Measurements from ENCODE around the gene GSG1L2.

Gene GSG1L2

DNA sequence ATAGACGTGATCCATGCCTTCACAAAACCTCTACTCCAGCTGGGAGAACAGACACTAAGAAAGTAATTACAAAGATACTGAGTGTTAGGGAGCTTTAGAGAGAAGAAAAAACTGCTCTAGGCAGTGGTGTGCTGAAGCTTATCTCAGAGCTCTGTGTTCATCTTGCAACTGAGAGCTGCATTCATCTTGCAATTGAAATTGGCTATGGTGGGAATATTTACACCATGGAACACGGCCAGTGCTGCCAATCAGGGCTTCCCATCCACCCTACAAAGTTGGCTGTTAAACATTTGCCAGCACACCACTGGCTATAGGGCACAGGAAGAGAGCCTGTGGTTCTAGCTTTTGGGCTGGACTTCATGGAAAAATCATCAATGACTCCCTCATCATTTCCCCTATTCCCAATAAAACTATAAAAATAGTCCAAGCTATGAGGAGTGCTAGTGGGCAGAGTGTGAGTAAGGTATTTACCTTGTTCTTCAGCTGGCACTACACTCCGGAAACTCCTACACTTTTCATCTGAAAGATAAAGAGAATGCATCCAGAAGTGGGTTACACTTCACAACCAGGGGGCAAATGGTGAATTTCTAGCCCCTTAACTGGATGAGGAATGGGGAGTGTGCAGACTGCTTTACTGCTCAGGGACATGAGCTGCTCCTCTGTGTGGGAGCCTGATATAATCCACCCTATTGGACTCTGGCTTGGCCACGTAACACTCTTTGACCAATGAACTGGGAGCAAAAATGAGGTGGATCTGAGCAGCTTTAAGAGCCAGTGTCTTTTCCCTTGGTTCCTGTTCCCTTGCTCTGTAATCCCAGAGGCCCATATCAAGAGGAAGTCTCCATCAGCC, 11.6 kb downstream of the GSG1L2 start:
- H3K18ac ChIP-seq (ENCODE audit: low read depth in 1 of 2, low read length in 2 of 2): no peak overlapping the region
- no peak overlapping the region for H3K14ac ChIP-seq (ENCODE audit: low read length in 2 of 2)
- no peak overlapping the region for H3K4ac ChIP-seq (ENCODE audit: low read depth in 1 of 2, low read length in 2 of 2)
- H3K36me3 ChIP-seq (ENCODE audit: control insufficient read depth in 1 of 2, insufficient read depth in 2 of 2, low read depth in 1 of 2, low read length in 2 of 2): no peaks in the 10 kb centered on the region
- no peak overlapping the region for H2AK5ac ChIP-seq (ENCODE audit: low read length, severe bottlenecking)
- no peaks in the 10 kb centered on the region for H3K79me1 ChIP-seq (replicated peaks; ENCODE audit: low read length, poor library complexity, severe bottlenecking)
- peaks cover 0 to 9% of the 10 kb centered on the region in 2 experiments for H3K27me3 ChIP-seq (ENCODE audit: control insufficient read depth in 1 of 2, insufficient read depth in 1 of 2, low read length in 2 of 2)
- no peak overlapping the region for H3K27ac ChIP-seq (ENCODE audit: low read length, poor library complexity, severe bottlenecking)
- H4K8ac ChIP-seq (ENCODE audit: low read length): no peak overlapping the region
- H3K4me1 ChIP-seq (ENCODE audit: control insufficient read depth, insufficient read depth, low read depth, low read length): no peaks in the 10 kb centered on the region
- no peak overlapping the region for H4K91ac ChIP-seq (ENCODE audit: low read length)
- H2BK12ac ChIP-seq (ENCODE audit: low read length in 2 of 2): no peak overlapping the region
- H2BK120ac ChIP-seq (ENCODE audit: low read depth, low read length): no peak overlapping the region
- no peak overlapping the region for H2BK5ac ChIP-seq (ENCODE audit: low read depth, low read length, poor library complexity, severe bottlenecking)
- H3K4me2 ChIP-seq (ENCODE audit: low read length, poor library complexity, severe bottlenecking): no peak overlapping the region
- H2AFZ ChIP-seq (ENCODE audit: low read depth, low read length): no peak overlapping the region
- H3K9ac ChIP-seq (ENCODE audit: low read length): no peak overlapping the region
- DNase-seq: no peak
- WGBS: 69% methylated on average over 3 of the region's 4 CpGs
- H3K9me3 ChIP-seq (ENCODE audit: control insufficient read depth, low read length): peaks cover 4% of the 10 kb centered on the region
- H3K4me3 ChIP-seq (ENCODE audit: insufficient read depth in 1 of 2, low read depth in 1 of 2, low read length in 2 of 2): no peak overlapping the region
- no peak overlapping the region for H3K23ac ChIP-seq (ENCODE audit: low read length in 2 of 2)
- no peak overlapping the region for H2BK15ac ChIP-seq (ENCODE audit: low read depth, poor library complexity, severe bottlenecking)

DNA sequence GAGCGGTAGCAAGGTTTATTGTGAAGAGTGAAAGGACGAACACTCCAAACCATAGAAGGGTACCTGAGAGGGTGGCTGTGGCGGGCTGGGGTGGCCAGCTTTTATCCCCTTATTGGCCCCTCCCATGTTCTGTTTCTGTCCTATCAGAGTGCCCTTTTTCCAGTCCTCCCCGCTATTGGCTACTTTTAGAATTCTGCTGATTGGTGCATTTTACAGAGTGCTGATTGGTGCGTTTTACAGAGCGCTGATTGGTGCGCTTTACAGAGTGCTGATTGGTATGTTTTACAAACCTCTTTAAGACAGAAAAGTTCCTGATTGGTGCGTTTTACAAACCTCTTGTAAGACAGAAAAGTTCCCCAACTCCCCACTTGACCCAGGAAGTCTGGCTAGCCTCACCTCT, 12.5 kb downstream of the GSG1L2 start:
- no peak overlapping the region for H2BK120ac ChIP-seq (ENCODE audit: low read depth, low read length)
- H3K14ac ChIP-seq (ENCODE audit: low read length in 2 of 2): no peak overlapping the region
- no peak overlapping the region for H2BK5ac ChIP-seq (ENCODE audit: low read depth, low read length, poor library complexity, severe bottlenecking)

DNA sequence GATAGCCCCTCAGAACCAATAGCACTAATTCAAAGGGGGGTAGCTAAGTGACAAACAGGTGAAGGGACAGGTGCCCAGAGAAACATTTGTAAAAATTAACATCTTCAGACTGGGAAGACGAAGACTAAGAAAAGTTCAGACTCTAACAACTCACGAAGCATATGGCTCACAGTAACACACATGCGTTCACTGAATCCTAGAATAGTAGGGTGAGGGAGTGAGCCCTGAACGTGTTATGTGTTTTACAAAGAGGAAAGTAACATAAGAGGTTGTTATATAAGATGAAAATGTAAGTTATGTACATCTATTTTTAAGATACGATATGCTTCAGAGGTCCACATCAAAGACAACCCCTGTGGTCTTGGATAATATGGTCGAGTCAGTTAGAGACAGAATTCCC, 15.2 kb downstream of the GSG1L2 start:
- no peaks in the 10 kb centered on the region for H3K79me1 ChIP-seq (replicated peaks; ENCODE audit: low read length, poor library complexity, severe bottlenecking)
- H3K4me1 ChIP-seq (ENCODE audit: control insufficient read depth, insufficient read depth, low read depth, low read length): peaks cover 6% of the 10 kb centered on the region
- no peak overlapping the region for H2BK12ac ChIP-seq (ENCODE audit: low read length in 2 of 2)
- H3K9ac ChIP-seq (ENCODE audit: low read length): no peak overlapping the region
- H2BK5ac ChIP-seq (ENCODE audit: low read depth, low read length, poor library complexity, severe bottlenecking): no peak overlapping the region
- DNase-seq: no peak
- no peak overlapping the region for H3K4me3 ChIP-seq (ENCODE audit: insufficient read depth in 1 of 2, low read depth in 1 of 2, low read length in 2 of 2)
- no peak overlapping the region for H3K23ac ChIP-seq (ENCODE audit: low read length in 2 of 2)
- H3K9me3 ChIP-seq (ENCODE audit: control insufficient read depth, low read length): peaks cover 19% of the 10 kb centered on the region
- no peaks in the 10 kb centered on the region for H3K36me3 ChIP-seq (ENCODE audit: control insufficient read depth in 1 of 2, insufficient read depth in 2 of 2, low read depth in 1 of 2, low read length in 2 of 2)
- no peak overlapping the region for H3K4me2 ChIP-seq (ENCODE audit: low read length, poor library complexity, severe bottlenecking)
- H2BK15ac ChIP-seq (ENCODE audit: low read depth, poor library complexity, severe bottlenecking): no peak overlapping the region
- no peak overlapping the region for H4K91ac ChIP-seq (ENCODE audit: low read length)
- peaks cover 0 to 18% of the 10 kb centered on the region in 2 experiments for H3K27me3 ChIP-seq (ENCODE audit: control insufficient read depth in 1 of 2, insufficient read depth in 1 of 2, low read length in 2 of 2)
- no peak overlapping the region for H3K4ac ChIP-seq (ENCODE audit: low read depth in 1 of 2, low read length in 2 of 2)
- H2AFZ ChIP-seq (ENCODE audit: low read depth, low read length): no peak overlapping the region
- no peak overlapping the region for H2BK120ac ChIP-seq (ENCODE audit: low read depth, low read length)
- no peak overlapping the region for H4K8ac ChIP-seq (ENCODE audit: low read length)
- WGBS: 70% methylated on average over 5 of the region's 6 CpGs
- H2AK5ac ChIP-seq (ENCODE audit: low read length, severe bottlenecking): no peak overlapping the region
- H3K18ac ChIP-seq (ENCODE audit: low read depth in 1 of 2, low read length in 2 of 2): no peak overlapping the region
- H3K27ac ChIP-seq (ENCODE audit: low read length, poor library complexity, severe bottlenecking): no peak overlapping the region
- H3K14ac ChIP-seq (ENCODE audit: low read length in 2 of 2): no peak overlapping the region

More for the DNA sequence above, 12.5 kb downstream of the GSG1L2 start:
- Histone ChIP-seq H3K36me3 (ENCODE audit: control insufficient read depth in 1 of 2, insufficient read depth in 2 of 2, low read depth in 1 of 2, low read length in 2 of 2) (no peaks in the 10 kb centered on the region), H3K23ac (ENCODE audit: low read length in 2 of 2) (no peak overlapping the region), H3K9ac (ENCODE audit: low read length) (no peak overlapping the region), H3K27me3 (ENCODE audit: control insufficient read depth in 1 of 2, insufficient read depth in 1 of 2, low read length in 2 of 2) (peaks cover 0 to 9% of the 10 kb centered on the region in 2 experiments), H4K91ac (ENCODE audit: low read length) (no peak overlapping the region), H2AFZ (ENCODE audit: low read depth, low read length) (no peak overlapping the region), H2BK15ac (ENCODE audit: low read depth, poor library complexity, severe bottlenecking) (no peak overlapping the region), H4K8ac (ENCODE audit: low read length) (no peak overlapping the region), H3K9me3 (ENCODE audit: control insufficient read depth, low read length) (peaks cover 11% of the 10 kb centered on the region), H3K4me3 (ENCODE audit: insufficient read depth in 1 of 2, low read depth in 1 of 2, low read length in 2 of 2) (no peak overlapping the region), H3K4me2 (ENCODE audit: low read length, poor library complexity, severe bottlenecking) (no peak overlapping the region), H3K18ac (ENCODE audit: low read depth in 1 of 2, low read length in 2 of 2) (no peak overlapping the region), H2AK5ac (ENCODE audit: low read length, severe bottlenecking) (no peak overlapping the region), H3K79me1 (replicated peaks; ENCODE audit: low read length, poor library complexity, severe bottlenecking) (no peaks in the 10 kb centered on the region), H3K4me1 (ENCODE audit: control insufficient read depth, insufficient read depth, low read depth, low read length) (no peaks in the 10 kb centered on the region), H3K27ac (ENCODE audit: low read length, poor library complexity, severe bottlenecking) (no peak overlapping the region), H2BK12ac (ENCODE audit: low read length in 2 of 2) (no peak overlapping the region), H3K4ac (ENCODE audit: low read depth in 1 of 2, low read length in 2 of 2) (no peak overlapping the region)
- no peak for DNase-seq
- WGBS: 89% methylated on average over 8 of the region's 8 CpGs

DNA sequence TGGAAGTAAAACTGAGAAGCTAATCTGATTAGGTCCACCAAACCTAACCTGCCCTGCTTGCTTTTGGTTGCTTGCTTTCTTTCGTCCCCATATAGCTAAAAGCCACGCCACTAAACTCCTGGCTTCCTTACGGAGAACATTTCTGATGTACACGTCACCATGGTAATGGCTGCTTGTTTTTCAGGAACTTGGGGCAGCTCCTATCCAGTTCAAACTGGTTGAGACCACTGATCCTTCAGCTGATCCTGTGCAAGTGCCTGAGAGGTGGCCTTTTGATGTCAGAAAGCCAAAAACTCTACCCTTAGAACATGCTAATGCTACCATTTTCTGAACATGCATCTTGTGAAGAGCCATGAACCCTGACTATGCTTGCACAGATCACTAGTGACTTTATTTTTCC, 16.1 kb downstream of the GSG1L2 start:
- no peak overlapping the region for H4K8ac ChIP-seq (ENCODE audit: low read length)
- H3K36me3 ChIP-seq (ENCODE audit: control insufficient read depth in 1 of 2, insufficient read depth in 2 of 2, low read depth in 1 of 2, low read length in 2 of 2): no peaks in the 10 kb centered on the region
- H3K4me1 ChIP-seq (ENCODE audit: control insufficient read depth, insufficient read depth, low read depth, low read length): peaks cover 6% of the 10 kb centered on the region
- H2AK5ac ChIP-seq (ENCODE audit: low read length, severe bottlenecking): no peak overlapping the region
- H3K18ac ChIP-seq (ENCODE audit: low read depth in 1 of 2, low read length in 2 of 2): no peak overlapping the region
- peaks cover 19% of the 10 kb centered on the region for H3K9me3 ChIP-seq (ENCODE audit: control insufficient read depth, low read length)
- no peak overlapping the region for H2BK5ac ChIP-seq (ENCODE audit: low read depth, low read length, poor library complexity, severe bottlenecking)
- H4K91ac ChIP-seq (ENCODE audit: low read length): no peak overlapping the region
- no peaks in the 10 kb centered on the region for H3K79me1 ChIP-seq (replicated peaks; ENCODE audit: low read length, poor library complexity, severe bottlenecking)
- no peak overlapping the region for H3K4me3 ChIP-seq (ENCODE audit: insufficient read depth in 1 of 2, low read depth in 1 of 2, low read length in 2 of 2)
- H2BK12ac ChIP-seq (ENCODE audit: low read length in 2 of 2): no peak overlapping the region
- no peak overlapping the region for H3K23ac ChIP-seq (ENCODE audit: low read length in 2 of 2)
- H2AFZ ChIP-seq (ENCODE audit: low read depth, low read length): no peak overlapping the region
- H3K27me3 ChIP-seq (ENCODE audit: control insufficient read depth in 1 of 2, insufficient read depth in 1 of 2, low read length in 2 of 2): peaks cover 0 to 17% of the 10 kb centered on the region in 2 experiments
- no peak overlapping the region for H3K9ac ChIP-seq (ENCODE audit: low read length)
- no peak overlapping the region for H3K14ac ChIP-seq (ENCODE audit: low read length in 2 of 2)
- H2BK120ac ChIP-seq (ENCODE audit: low read depth, low read length): no peak overlapping the region
- 81% methylated on average over 4 of the region's 4 CpGs for WGBS
- no peak overlapping the region for H2BK15ac ChIP-seq (ENCODE audit: low read depth, poor library complexity, severe bottlenecking)
- no peak overlapping the region for H3K27ac ChIP-seq (ENCODE audit: low read length, poor library complexity, severe bottlenecking)
- no peak for DNase-seq
- H3K4ac ChIP-seq (ENCODE audit: low read depth in 1 of 2, low read length in 2 of 2): no peak overlapping the region
- no peak overlapping the region for H3K4me2 ChIP-seq (ENCODE audit: low read length, poor library complexity, severe bottlenecking)

Measured in mesenchymal stem cell (in vitro differentiated cells and primary cell).